DOHH2 (cell line): Measurements from ENCODE around the gene DAPK2.

Source experiments
- EZH2phosphoT487 ChIP-seq: fragments of 200-600 bp; sonication (generic); IDR thresholded peaks from 2 replicates; pipeline ENCODE4 v1.6.1; 2017; ENCODE audit warnings: borderline replicate concordance, mild to moderate bottlenecking, antibody characterized with exemption, low read length, moderate library complexity, mixed read lengths
- TF ChIP-seq, protein P1 (sequence below): fragments of 200-600 bp; sonication (generic); IDR thresholded peaks from one replicate; pipeline ENCODE4 v1.5.1; 2014; ENCODE audit warnings: antibody characterized with exemption, mild to moderate bottlenecking, low read depth, low read length; ENCODE audit not compliant: poor library complexity, severe bottlenecking

DNA sequence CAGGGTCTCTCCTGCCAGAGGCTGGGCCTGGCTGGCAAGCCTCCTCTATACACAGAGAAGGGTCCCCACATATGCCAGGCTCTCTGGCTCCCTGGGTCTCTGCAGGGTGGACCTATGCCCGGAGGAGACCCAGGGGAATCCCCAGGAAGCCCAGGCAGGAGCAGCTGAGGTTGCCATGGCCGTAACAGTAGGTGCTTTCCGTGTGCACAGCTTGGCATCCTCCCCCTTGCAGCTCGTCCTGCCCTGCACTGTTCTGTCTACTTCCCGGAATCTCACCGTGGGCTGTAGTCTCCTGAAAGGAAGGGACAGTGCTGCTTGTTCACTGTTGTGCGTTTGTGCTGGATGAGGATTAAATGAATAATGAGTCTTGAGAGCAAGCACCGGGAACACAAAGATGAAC, 47.8 kb downstream of the DAPK2 start:
- no peak for TF ChIP-seq EZH2phosphoT487
- TF ChIP-seq, protein P1, sequence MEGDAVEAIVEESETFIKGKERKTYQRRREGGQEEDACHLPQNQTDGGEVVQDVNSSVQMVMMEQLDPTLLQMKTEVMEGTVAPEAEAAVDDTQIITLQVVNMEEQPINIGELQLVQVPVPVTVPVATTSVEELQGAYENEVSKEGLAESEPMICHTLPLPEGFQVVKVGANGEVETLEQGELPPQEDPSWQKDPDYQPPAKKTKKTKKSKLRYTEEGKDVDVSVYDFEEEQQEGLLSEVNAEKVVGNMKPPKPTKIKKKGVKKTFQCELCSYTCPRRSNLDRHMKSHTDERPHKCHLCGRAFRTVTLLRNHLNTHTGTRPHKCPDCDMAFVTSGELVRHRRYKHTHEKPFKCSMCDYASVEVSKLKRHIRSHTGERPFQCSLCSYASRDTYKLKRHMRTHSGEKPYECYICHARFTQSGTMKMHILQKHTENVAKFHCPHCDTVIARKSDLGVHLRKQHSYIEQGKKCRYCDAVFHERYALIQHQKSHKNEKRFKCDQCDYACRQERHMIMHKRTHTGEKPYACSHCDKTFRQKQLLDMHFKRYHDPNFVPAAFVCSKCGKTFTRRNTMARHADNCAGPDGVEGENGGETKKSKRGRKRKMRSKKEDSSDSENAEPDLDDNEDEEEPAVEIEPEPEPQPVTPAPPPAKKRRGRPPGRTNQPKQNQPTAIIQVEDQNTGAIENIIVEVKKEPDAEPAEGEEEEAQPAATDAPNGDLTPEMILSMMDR, result no peak
